NCI-H446 (cell line): ENCODE data around the gene ULK1.

ENCODE experiments used
- DNase-seq, 2 experiments: peaks; one replicate each; lab custom pipeline; 2025; lab: John Stamatoyannopoulos, UW

The ULK1 gene

GRCh38 chr12:131920157-131920508 is 25.7 kb downstream of the ULK1 start:
- no peak for DNase-seq

- no peak for DNase-seq
These were observed 26.7 kb downstream of the ULK1 start for GRCh38 chr12:131920902-131921840.

GRCh38 chr12:131921866-131922769 is 27.7 kb downstream of the ULK1 start:
- DNase-seq = no peak

- no peak for DNase-seq
These were observed 28.4 kb downstream of the ULK1 start for GRCh38 chr12:131922772-131923171.

- no peak for DNase-seq
These were observed 28.8 kb downstream of the ULK1 start for GRCh38 chr12:131923260-131923659.

DNA sequence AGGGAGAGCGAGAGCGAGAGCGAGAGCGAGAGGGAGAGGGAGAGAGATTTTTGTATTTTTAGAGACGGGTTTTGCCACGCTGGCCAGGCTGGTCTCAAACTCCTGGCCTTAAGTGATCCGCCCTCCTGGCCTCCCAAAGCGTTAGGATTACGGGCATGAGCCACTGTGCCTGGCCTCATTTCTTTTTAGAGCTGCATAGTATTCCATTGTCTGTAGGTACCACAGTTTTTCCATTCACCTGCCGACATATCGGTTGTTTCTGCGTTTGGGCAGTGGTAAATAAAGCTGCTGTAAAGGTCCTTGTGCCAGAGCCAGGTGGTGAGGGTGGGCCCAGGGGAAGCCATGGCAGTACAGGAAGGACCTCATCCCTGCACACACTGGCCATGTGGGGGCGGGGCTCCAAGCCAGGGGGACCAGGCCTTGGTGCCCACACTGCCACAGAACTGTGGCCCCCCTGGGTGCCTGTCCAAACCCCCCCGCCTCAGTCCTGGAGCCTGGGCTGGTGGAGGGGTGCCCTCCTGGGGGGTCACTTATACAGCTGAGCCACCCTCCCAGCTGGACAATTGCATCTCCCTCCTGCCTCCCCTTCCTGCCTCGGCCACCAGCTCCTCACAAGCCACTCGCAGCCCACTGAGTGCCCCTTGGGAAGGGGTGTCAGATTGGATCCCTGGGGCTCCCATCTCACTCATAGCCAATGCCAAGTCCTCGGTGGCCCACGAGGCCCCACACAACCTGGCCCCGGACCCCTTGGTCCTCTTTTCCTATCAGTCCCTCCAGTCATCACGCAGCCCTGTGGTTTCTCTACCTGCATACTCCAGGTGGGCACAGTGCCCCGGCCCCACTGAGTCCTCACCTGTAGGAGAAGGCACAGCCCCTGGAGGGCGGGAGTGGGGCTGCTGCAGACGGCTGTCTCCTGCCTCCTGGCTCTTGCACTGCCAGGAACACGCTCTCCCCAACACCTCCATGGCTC is 33.0 kb downstream of the ULK1 start:
- no peak for DNase-seq

DNA sequence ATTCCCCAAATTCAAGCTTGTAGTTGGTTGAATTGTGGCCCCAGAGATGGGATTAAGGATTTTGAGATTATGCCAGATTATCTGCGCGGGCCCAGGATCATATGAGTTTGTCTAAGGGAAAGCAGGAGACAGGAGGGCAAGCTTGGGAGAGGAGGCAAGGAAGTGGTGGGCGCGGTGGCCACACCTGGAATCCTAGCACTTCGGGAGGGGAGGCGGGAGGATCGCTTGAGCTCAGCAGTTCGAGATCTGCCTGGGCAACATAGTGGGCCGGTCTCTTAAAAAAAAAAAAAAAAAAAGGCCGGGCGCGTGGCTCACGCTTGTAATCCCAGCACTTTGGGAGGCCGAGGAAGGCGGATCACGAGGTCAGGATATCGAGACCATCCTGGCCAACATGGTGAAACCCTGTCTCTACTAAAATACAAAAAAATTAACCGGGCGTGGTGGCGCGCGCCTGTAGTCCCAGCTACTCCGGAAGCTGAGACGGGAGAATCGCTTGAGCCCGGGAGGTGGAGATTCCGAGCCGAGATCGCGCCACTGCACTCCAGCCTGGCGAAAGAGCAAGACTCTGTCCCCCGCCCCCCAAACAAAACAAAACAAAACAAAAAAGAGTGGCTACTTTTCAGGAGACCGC is 33.8 kb downstream of the ULK1 start:
- DNase-seq = no peak

DNA sequence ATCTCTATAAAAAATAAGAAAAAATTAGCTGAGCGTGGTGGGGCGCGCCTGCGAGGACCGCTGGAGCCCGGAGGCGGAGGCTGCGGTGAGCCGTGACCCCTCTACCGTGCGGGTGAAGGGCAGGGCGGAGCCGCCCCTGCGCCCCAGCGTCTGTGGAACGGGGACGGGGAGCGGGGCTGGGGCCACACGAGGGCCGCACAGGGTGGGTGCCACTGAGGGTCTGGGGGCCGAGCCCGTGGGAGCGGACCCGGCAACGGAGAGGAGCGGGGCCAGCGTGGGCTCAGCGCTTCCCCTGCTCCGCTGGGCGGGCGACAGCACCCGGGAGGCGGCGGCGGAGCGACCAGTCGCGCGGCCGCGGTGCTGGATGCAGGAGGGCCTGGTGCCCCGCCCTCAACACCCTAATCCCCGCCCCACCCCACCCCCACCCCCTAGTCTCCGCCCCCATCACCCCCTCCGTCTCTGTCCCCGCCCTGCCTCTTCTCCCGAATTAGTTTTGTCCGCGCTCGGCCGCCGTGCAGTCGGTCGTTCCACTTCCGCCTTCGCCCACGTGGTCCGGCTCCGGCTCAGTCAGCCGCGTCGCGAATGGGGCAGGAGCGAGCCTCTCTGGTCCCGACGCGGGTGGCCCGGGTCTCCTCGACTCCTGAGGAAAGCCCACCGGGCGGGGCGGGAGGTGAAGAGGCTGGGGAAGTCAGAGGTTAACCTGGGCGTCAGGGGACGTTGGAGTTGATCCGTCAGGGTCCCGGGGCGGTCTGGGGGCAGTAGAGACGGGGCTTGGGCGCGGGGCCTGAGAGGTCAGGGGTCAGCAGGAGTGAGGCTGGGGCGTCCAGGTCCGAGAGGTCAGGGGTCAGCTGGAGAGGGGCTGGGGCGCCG is 34.5 kb downstream of the ULK1 start, which contains the start of gene PUS1:
Gene PUS1 (plus strand): TSS at position 566 of the 870 bp plus-strand sequence. CDS start 447 bp downstream, outside the sequence.
- DNase-seq = peak; percentile 73 to 93

- DNase-seq = no peak
These were observed 35.4 kb downstream of the ULK1 start for GRCh38 chr12:131929581-131930456.

- DNase-seq = no peak
These were observed 36.1 kb downstream of the ULK1 start for GRCh38 chr12:131930510-131930909.

GRCh38 chr12:131933387-131933786 is 39.0 kb downstream of the ULK1 start:
- no peak for DNase-seq

DNA sequence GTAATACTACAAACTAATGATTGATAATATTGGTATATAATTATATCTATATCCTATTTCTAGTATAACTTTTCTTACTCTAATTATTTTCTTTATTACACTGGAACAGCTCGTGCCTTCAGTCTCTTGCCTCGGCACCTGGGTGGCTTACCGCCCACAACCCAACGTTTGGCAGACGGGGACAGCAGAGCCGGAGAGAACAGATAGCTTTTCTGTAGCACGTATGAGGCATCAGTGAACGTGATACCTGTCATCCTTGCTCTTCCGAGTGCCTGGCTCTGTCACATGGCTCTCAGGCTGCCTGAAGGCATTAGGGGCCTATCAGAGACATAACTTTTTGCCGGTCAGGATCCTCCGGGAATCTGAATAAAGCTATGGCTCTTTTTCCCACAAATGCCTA is 40.1 kb downstream of the ULK1 start:
- DNase-seq = no peak

- no peak for DNase-seq
These were observed 43.7 kb downstream of the ULK1 start for GRCh38 chr12:131938082-131938481.

- no peak for DNase-seq
These were observed 44.6 kb downstream of the ULK1 start for GRCh38 chr12:131939007-131939406.

GRCh38 chr12:131940141-131940547 is 45.7 kb downstream of the ULK1 start:
- DNase-seq = no peak

- no peak for DNase-seq
These were observed 46.9 kb downstream of the ULK1 start for GRCh38 chr12:131941116-131941986.

- no peak for DNase-seq
These were observed 47.5 kb downstream of the ULK1 start for GRCh38 chr12:131941987-131942341.

- DNase-seq = no peak
These were observed 48.2 kb downstream of the ULK1 start for GRCh38 chr12:131942671-131943070.
